Activated CD4-positive, alpha-beta T cell treated with anti-CD3 and anti-CD28 coated beads, Interleukin-2, amount 50 U/mL, for 1 hour (primary cell): Measurements from ENCODE around the gene MTNR1A.

ENCODE experiments used
- DNase-seq: peaks from one replicate; pipeline ENCODE4 v3.0.0-alpha.2; 2020

The MTNR1A gene

DNA sequence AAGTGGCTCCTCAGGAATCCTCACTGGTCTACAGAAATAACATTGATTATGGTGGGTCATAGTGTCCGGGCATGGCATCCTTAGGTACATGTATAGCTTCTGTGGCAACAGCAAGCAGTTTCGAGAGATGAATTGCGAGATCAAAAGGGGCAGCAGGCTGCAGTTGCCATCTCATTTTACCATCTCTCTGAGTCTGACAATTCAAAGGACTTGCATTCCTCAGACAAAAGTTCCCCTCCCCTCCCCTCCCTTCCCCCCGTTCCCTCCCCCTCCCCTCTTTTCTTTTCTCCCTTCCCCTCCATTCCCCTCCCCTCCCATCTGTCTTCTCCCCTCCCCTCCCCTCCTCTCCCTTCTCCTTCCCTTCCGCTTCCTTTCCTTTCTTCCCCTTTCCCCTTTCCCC lies 70.2 kb downstream of the MTNR1A start:
- no peak for DNase-seq

DNA sequence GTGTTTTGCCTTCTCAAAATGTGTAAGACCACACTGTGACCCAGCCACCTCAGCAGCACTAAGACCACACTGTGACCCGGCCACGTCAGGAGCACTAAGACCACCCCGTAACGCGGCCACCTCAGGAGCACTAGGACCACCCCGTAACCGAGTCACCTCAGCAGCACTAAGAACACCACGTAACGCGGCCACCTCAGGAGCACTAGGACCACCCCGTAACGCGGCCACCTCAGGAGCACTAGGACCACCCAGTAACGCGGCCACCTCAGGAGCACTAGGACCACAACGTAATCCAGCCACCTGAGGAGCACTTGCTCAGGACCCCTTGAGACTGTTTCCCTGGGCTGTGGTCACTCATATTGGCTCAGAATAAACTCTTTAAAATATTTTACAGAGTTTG lies 71.7 kb downstream of the MTNR1A start:
- DNase-seq = no peak
